Activated B cell treated with CpG ODN at 0.5 μM for 24 hours (primary cell): ENCODE results near the gene RGS14. TPM values are rescaled to one million over a fixed set of nuclear protein-coding genes. Genes with fewer than 3 reads are reported as not detected.

Experiments used
- ATAC-seq: fragments of 200-7000 bp; cut with Tn5 transposase; one replicate; pipeline ENCODE4 v1.10.0; 2021; ENCODE audit warnings: low read depth, mild to moderate bottlenecking, moderate library complexity
- CTCF ChIA-PET: fragments of 350-600 bp; sonication (Branson Sonifier 250); formaldehyde crosslinking; loops from one replicate; lab custom pipeline; 2021; ENCODE audit warnings: antibody characterized with exemption; lab: Charles Lee
- POLR2A ChIA-PET: fragments of 350-600 bp; sonication (Branson Sonifier 250); formaldehyde crosslinking; loops from one replicate; lab custom pipeline; 2021; ENCODE audit warnings: antibody characterized with exemption; lab: Charles Lee
- DNase-seq: peaks from one replicate; pipeline ENCODE4 v3.0.0; 2022
- H3K27ac Mint-ChIP-seq: one replicate; pipeline ENCODE4 v1.8.0; 2020; ENCODE audit warnings: mixed read lengths
- H3K27me3 Mint-ChIP-seq: one replicate; pipeline ENCODE4 v1.8.0; 2021; ENCODE audit warnings: mixed read lengths
- H3K36me3 Mint-ChIP-seq: one replicate; pipeline ENCODE4 v1.8.0; 2021; ENCODE audit warnings: low read depth, mixed read lengths
- H3K4me1 Mint-ChIP-seq: one replicate; pipeline ENCODE4 v1.8.0; 2021; ENCODE audit warnings: mixed read lengths
- H3K4me3 Mint-ChIP-seq: one replicate; pipeline ENCODE4 v1.8.0; 2020; ENCODE audit warnings: mild to moderate bottlenecking, mixed read lengths
- H3K9me3 Mint-ChIP-seq: one replicate; pipeline ENCODE4 v1.8.0; 2020; ENCODE audit warnings: mixed read lengths
- intact Hi-C: fragments of 100-400 bp; cut with micrococcal nuclease; formaldehyde crosslinking; loops from one replicate; pipeline ENCODE4 v1.15.1; 2024
- total RNA-seq: library from RNA; stranded (reverse); gene quantifications from 2 replicates; pipeline ENCODE4 v1.2.3, GENCODE V29; 2022
- TF ChIP-seq, protein P1 (sequence below): fragments of 200-600 bp; IDR thresholded peaks from one replicate; pipeline ENCODE4 v1.8.0; 2022; ENCODE audit warnings: antibody characterized with exemption, mild to moderate bottlenecking

RGS14 gene
- total RNA-seq, 1 donor from 2014 or later: 58.3 TPM

DNA sequence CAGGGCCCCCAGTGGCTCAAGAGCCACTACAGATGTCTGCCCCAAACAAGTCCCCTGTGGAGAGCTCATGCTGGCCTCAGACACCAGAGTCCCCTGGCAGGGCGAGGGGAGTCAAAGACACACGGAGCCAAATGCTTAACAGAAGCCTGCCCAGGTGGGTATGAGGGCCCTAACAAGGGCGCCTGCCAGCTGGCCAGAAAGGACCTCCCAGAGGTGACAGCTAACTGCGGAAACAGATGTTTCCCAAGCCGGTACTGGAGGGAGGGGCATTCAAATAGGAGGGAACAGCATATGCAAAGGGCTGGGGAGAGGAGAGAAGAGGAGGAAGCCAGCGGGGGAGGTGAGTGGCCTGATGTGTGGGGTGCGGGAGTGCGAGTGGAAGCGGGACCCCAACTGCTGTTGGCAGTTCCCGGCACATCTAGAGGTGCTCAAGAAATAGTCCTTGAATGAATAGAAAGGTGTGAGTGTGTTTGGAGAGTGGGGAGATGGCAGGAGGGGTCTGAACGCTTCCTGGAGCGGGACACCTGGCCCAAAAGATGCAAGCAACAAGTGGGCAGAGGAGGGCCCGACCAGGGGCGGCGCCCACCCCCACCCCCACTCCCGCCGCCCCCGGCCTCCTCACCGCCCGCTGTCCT, 46.9 kb upstream of the RGS14 start:
- Mint-ChIP-seq H3K27me3 (no peaks in the 10 kb centered on the region), H3K4me1 (peaks cover 45% of the 10 kb centered on the region), H3K27ac (peak overlapping the region; percentile 47), H3K9me3 (no peaks in the 10 kb centered on the region), H3K4me3 (peak overlapping the region; percentile 80), H3K36me3 (peaks cover 13% of the 10 kb centered on the region)
- CTCF ChIA-PET: interaction anchor here (1.1 to 1.8 kb wide), 8 partner anchors 10 to 197 kb away, joined by 4 to 10 read pairs (median 6); partner anchors contain the start of gene LMAN2
- intact Hi-C loops: loop anchor here (1.0 to 5.0 kb wide), 4 partner anchors 92 to 841 kb away; partner anchors contain the start of genes NHP2 and PDLIM7
- POLR2A ChIA-PET: interaction anchor here (0.6 to 1.4 kb wide), 2 partner anchors 21 to 41 kb away, joined by 3 to 4 read pairs; partner anchors contain the start of gene LMAN2
- TF ChIP-seq, protein P1, sequence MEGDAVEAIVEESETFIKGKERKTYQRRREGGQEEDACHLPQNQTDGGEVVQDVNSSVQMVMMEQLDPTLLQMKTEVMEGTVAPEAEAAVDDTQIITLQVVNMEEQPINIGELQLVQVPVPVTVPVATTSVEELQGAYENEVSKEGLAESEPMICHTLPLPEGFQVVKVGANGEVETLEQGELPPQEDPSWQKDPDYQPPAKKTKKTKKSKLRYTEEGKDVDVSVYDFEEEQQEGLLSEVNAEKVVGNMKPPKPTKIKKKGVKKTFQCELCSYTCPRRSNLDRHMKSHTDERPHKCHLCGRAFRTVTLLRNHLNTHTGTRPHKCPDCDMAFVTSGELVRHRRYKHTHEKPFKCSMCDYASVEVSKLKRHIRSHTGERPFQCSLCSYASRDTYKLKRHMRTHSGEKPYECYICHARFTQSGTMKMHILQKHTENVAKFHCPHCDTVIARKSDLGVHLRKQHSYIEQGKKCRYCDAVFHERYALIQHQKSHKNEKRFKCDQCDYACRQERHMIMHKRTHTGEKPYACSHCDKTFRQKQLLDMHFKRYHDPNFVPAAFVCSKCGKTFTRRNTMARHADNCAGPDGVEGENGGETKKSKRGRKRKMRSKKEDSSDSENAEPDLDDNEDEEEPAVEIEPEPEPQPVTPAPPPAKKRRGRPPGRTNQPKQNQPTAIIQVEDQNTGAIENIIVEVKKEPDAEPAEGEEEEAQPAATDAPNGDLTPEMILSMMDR: no peak
- DNase-seq (no peak), ATAC-seq (peak; percentile 19)

DNA sequence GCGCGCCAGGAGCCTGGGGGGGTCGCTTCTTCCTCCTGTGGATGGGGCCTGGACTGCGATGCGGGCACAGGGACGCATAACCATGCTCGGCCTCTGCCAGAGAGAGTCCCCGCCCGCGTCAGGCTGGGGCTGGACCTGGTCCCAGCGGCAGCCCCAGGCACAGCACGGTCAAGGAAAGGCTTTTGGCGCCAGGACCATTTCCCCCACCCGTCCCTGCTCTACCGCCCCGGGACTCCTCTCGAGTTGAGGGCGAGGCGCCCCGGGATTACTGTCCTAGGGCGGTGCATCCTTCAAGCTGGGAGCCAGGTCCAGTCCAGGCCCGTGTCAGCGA, 46.4 kb upstream of the RGS14 start:
- no peak for DNase-seq
- TF ChIP-seq, protein P1: no peak
- Mint-ChIP-seq H3K4me3 (peak overlapping the region; percentile 77), H3K36me3 (peaks cover 9% of the 10 kb centered on the region), H3K27me3 (no peaks in the 10 kb centered on the region), H3K4me1 (peaks cover 41% of the 10 kb centered on the region), H3K9me3 (no peaks in the 10 kb centered on the region), H3K27ac (no peak overlapping the region)
- ATAC-seq: no peak
- ChIA-PET CTCF (interaction anchor here (1.7 kb wide), 1 partner anchor 144 kb away, joined by 7 read pairs; no protein-coding TSS in a partner anchor), POLR2A (no interaction called here)
- intact Hi-C loops: loop anchor here (1.0 to 5.0 kb wide), 4 partner anchors 91 to 841 kb away; partner anchors contain the start of genes NHP2 and PDLIM7

DNA sequence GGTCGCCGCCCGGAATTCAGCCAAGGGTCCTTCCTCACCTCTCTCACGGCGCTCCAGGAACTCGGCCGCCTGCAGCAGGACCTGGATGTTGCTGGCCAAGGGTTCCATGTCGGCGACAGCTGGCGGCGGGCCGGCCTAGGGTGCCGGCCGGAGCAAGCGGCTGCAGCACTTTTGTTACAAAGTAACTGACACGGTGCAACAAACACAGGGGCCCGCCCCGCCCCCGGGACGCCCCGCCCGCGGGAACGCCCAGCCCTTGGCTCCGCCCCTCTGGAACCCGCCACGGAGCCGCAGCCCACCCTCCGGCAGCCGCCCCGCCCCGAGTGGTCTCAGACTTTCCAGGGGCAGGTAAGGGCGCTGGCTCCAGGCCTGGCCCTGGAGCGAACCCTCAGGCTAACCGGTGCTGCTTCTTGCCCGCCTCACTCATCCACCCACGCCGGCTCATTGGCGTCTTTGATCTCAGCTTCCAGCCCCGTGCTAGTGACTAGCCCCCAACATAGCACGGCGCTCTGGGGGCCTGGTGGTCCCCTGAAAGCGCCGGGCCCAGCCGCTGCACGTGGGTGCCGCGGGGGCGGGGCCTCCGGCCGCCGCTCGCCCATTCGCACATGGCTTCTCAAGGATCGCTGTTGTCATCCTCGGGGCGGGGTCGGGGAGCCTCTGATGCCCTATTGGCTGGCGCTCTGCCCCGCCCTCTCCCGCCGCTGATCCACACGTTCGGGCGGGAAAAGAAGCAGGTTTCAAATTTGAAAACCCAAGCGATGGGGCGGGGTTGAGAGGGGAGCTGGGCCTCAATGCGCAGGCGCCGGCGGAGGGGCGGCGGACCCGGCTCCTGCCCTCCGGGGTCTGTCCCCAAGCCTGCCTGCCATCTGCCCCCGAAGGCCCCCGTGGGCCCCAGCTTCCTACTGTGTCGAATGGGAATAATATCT, 45.7 kb upstream of the RGS14 start, which contains the start of gene MXD3:
MXD3 (minus strand) TSS at position 176 of the 926 bp plus-strand sequence; CDS start at position 108, 68 bp downstream.
- CTCF ChIA-PET: no interaction called here

DNA sequence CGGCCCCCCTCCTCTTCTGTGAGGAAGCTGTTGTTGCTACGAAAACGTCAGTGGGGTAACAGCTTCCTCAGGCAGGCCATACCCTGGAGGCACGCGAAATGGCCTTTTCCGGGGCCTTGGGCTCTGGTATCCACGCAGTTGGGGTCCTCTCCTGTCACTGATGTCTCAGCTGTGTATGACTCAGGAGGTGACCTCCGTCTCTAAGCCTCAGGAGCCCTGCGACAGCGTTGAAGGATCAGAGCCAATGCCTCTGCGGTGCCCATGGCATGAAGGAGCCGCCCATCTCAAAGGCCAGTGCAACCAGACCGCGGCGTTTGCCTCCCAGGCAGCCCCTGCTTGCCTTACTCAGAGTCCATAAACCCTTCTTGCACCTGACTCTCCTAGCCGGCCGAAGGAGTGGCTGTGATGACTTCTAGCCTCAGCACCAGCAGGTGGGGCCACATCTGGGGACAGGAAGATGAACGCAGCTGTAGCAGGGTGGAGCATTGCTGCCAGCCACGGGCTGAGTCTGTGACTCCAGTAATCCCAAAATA, 45.0 kb upstream of the RGS14 start:
- ChIA-PET POLR2A (interaction anchor here (0.5 to 1.6 kb wide), 6 partner anchors 11 to 750 kb away, joined by 3 to 12 read pairs (median 4); partner anchors contain the start of gene LMAN2), CTCF (no interaction called here)
- no peaks in the 10 kb centered on the region for H3K36me3 Mint-ChIP-seq
- ATAC-seq (no peak), DNase-seq (no peak)
- no peaks in the 10 kb centered on the region for H3K9me3 Mint-ChIP-seq
- H3K27ac Mint-ChIP-seq: no peak overlapping the region
- peak overlapping the region; percentile 77 for H3K4me3 Mint-ChIP-seq
- peaks cover 36% of the 10 kb centered on the region for H3K4me1 Mint-ChIP-seq
- TF ChIP-seq, protein P1: no peak
- no peaks in the 10 kb centered on the region for H3K27me3 Mint-ChIP-seq
- intact Hi-C loops: loop anchor here (1.0 to 5.0 kb wide), 5 partner anchors 9 to 840 kb away; partner anchors contain the start of genes GRK6, LMAN2, NHP2 and PRELID1

More for the DNA sequence above, 45.7 kb upstream of the RGS14 start, which contains the start of gene MXD3:
- TF ChIP-seq, protein P1: no peak
- no peaks in the 10 kb centered on the region for H3K27me3 Mint-ChIP-seq
- peaks cover 2% of the 10 kb centered on the region for H3K36me3 Mint-ChIP-seq
- H3K4me1 Mint-ChIP-seq: peaks cover 38% of the 10 kb centered on the region
- intact Hi-C loops: loop anchor here (1.0 to 5.0 kb wide), 8 partner anchors 9 to 840 kb away; partner anchors contain the start of genes GRK6, LMAN2, NHP2 and PDLIM7
- no peaks in the 10 kb centered on the region for H3K9me3 Mint-ChIP-seq
- H3K27ac Mint-ChIP-seq: peak within 1 kb of the TSS; percentile 47
- POLR2A ChIA-PET: interaction anchor here (0.5 to 1.6 kb wide), 6 partner anchors 10 to 750 kb away, joined by 3 to 12 read pairs (median 4); partner anchors contain the start of gene LMAN2
- ATAC-seq: peak; percentile 90
- peak within 1 kb of the TSS; percentile 80 for H3K4me3 Mint-ChIP-seq
- DNase-seq: peak; percentile 89
